ENCODE data around the gene KRTAP10-1. TPM values are rescaled to one million over a fixed set of nuclear protein-coding genes. Genes with fewer than 3 reads are reported as not detected.

KRTAP10-1 gene
- total and polyA plus RNA-seq, 2 of the 13 experiments (the other 11 are each of a cell fraction or from before 2014, with no cell fraction given) = not detected

- in situ Hi-C loops (cut with HindIII; ENCODE audit: extremely low pct_ligation_motif_present, low pct_unique_long_range_greater_than_20kb) = no loop called here
Measured at GRCh38 chr21:44571296-44571695, 31.3 kb upstream of the KRTAP10-1 start.

GRCh38 chr21:44569861-44570517, 30.0 kb upstream of the KRTAP10-1 start:
- ChIA-PET POLR2A (no interaction called here), CTCF (ENCODE audit: low intra/inter-chr PET ratio, low total read pairs) (no interaction called here)
- Histone ChIP-seq H3K4me3 (replicated peaks in 1 of 3; ENCODE audit: insufficient read depth in 1 of 3, low read depth in 2 of 3, low read length in 3 of 3) (no peak overlapping the region), H2AFZ (ENCODE audit: low read length) (no peak overlapping the region), H3K9ac (ENCODE audit: insufficient read depth, low read depth, low read length) (no peak overlapping the region), H3K27me3 (ENCODE audit: control insufficient read depth in 1 of 2, insufficient read depth in 2 of 2, low read length in 2 of 2) (no peaks in the 10 kb centered on the region; a peak in 1 of 5 replicates), H4K20me1 (ENCODE audit: insufficient read depth, low read length) (no peaks in the 10 kb centered on the region), H3K9me3 (ENCODE audit: low read length) (peaks cover 9% of the 10 kb centered on the region), H3K4me1 (ENCODE audit: insufficient read depth, low read length) (peaks cover 25% of the 10 kb centered on the region), H3K79me2 (ENCODE audit: insufficient read depth, low read length) (no peaks in the 10 kb centered on the region), H3K36me3 (replicated peaks in 1 of 2; ENCODE audit: control insufficient read depth in 1 of 2, insufficient read depth in 2 of 2, low read length in 2 of 2) (no peaks in the 10 kb centered on the region), H3K4me2 (ENCODE audit: low read depth, low read length) (no peak overlapping the region), H3K27ac (ENCODE audit: extremely low read length, insufficient read depth, low read length) (no peak overlapping the region)
- intact Hi-C loops (cut with micrococcal nuclease; ENCODE audit: unreplicated experiment) (no loop called here), in situ Hi-C loops (cut with HindIII; ENCODE audit: extremely low pct_ligation_motif_present, low pct_unique_long_range_greater_than_20kb) (no loop called here)
- FAIRE-seq (no peak), ATAC-seq (no peak), DNase-seq (ENCODE audit: low spot score) (no peak)
- BruUV-seq (replicated peaks) = no TSS peak
- 44% methylated on average over 7 of the region's 12 CpGs for WGBS (ENCODE audit: low lambda C conversion rate)
- no peak for TF ChIP-seq ZNF75D (CRISPR knock-in tag; IDR thresholded peaks at IDR 0.05; ENCODE audit: borderline replicate concordance)
- no peak for TF ChIP-seq MTA3 (CRISPR knock-in tag; IDR thresholded peaks at IDR 0.05)
- TF ChIP-seq NFIC (IDR thresholded peaks at IDR 0.05; ENCODE audit: low read length) = no peak
- no peak for TF ChIP-seq GZF1 (CRISPR knock-in tag; IDR thresholded peaks at IDR 0.05)
- TF ChIP-seq ADNP (CRISPR knock-in tag; IDR thresholded peaks at IDR 0.05) = no peak
- no peak for TF ChIP-seq CCAR2 (optimal IDR thresholded peaks at IDR 0.05; ENCODE audit: low read depth, low read length)
- no peak for TF ChIP-seq ZNF773 (CRISPR knock-in tag; IDR thresholded peaks at IDR 0.05; ENCODE audit: borderline replicate concordance)
- no peak for TF ChIP-seq ZNF280B (CRISPR knock-in tag; IDR thresholded peaks at IDR 0.05; ENCODE audit: borderline replicate concordance)
- no peak for TF ChIP-seq ZBTB39 (CRISPR knock-in tag; IDR thresholded peaks at IDR 0.05)
- TF ChIP-seq CTCF (CRISPR knock-in tag; IDR thresholded peaks at IDR 0.05) = no peak
- no peak for TF ChIP-seq ZFAT (CRISPR knock-in tag; conservative IDR thresholded peaks at IDR 0.05)
- no peak for TF ChIP-seq SP1 (IDR thresholded peaks at IDR 0.05)
- TF ChIP-seq SP1 (CRISPR knock-in tag; IDR thresholded peaks at IDR 0.05) = no peak

More at GRCh38 chr21:44571296-44571695, 31.3 kb upstream of the KRTAP10-1 start:
- H3K36me3 ChIP-seq (replicated peaks in 1 of 2; ENCODE audit: control insufficient read depth in 1 of 2, insufficient read depth in 2 of 2, low read length in 2 of 2) = no peaks in the 10 kb centered on the region
- H3K4me2 ChIP-seq (ENCODE audit: low read depth, low read length) = no peak overlapping the region
- no TSS peak for BruUV-seq (replicated peaks)
- no peak overlapping the region for H3K9ac ChIP-seq (ENCODE audit: insufficient read depth, low read depth, low read length)
- peaks cover 9% of the 10 kb centered on the region for H3K9me3 ChIP-seq (ENCODE audit: low read length)
- H3K4me3 ChIP-seq (replicated peaks in 1 of 3; ENCODE audit: insufficient read depth in 1 of 3, low read depth in 2 of 3, low read length in 3 of 3) = no peak overlapping the region
- DNase-seq (ENCODE audit: low spot score) = no peak
- H3K4me1 ChIP-seq (ENCODE audit: insufficient read depth, low read length) = peaks cover 32% of the 10 kb centered on the region
- 39% methylated on average over 3 of the region's 4 CpGs for WGBS (ENCODE audit: low lambda C conversion rate)
- no peak overlapping the region for H2AFZ ChIP-seq (ENCODE audit: low read length)
- no peaks in the 10 kb centered on the region for H4K20me1 ChIP-seq (ENCODE audit: insufficient read depth, low read length)
- ATAC-seq = no peak
- H3K27me3 ChIP-seq (ENCODE audit: control insufficient read depth in 1 of 2, insufficient read depth in 2 of 2, low read length in 2 of 2) = no peaks in the 10 kb centered on the region; a peak in 1 of 5 replicates
- ChIA-PET POLR2A (no interaction called here), CTCF (ENCODE audit: low intra/inter-chr PET ratio, low total read pairs) (no interaction called here)
- no peak overlapping the region for H3K27ac ChIP-seq (ENCODE audit: extremely low read length, insufficient read depth, low read length)
- TF ChIP-seq KDM2A (CRISPR knock-in tag; IDR thresholded peaks at IDR 0.05; ENCODE audit: borderline replicate concordance, low read depth) (no peak), ZNF605 (CRISPR knock-in tag; IDR thresholded peaks at IDR 0.05) (peak; percentile 100)
- H3K79me2 ChIP-seq (ENCODE audit: insufficient read depth, low read length) = no peaks in the 10 kb centered on the region
- FAIRE-seq = no peak
- intact Hi-C loops (cut with micrococcal nuclease; ENCODE audit: unreplicated experiment) = no loop called here

Data from HepG2 (cell line).